WTC11 (cell line): Measurements from ENCODE around the gene LGALSL. TPM values are rescaled to one million over a fixed set of nuclear protein-coding genes. Genes with fewer than 3 reads are reported as not detected.

ENCODE experiments used
- ATAC-seq: fragments of 200-7000 bp; cut with Tn5 transposase; 2 replicates; pipeline ENCODE4 v1.10.0; 2021; ENCODE audit warnings: mild to moderate bottlenecking, moderate library complexity
- CTCF ChIA-PET: fragments of 300-600 bp; sonication (Branson Sonifier 250); formaldehyde crosslinking; loops from one replicate; lab custom pipeline; 2021; ENCODE audit warnings: antibody characterized with exemption; lab: Charles Lee
- POLR2A ChIA-PET: fragments of 350-600 bp; sonication (Branson Sonifier 250); formaldehyde crosslinking; loops from one replicate; lab custom pipeline; 2021; ENCODE audit warnings: antibody characterized with exemption; lab: Charles Lee
- DNase-seq: peaks from one replicate; pipeline ENCODE4 v3.0.0; 2021; ENCODE audit warnings: low spot score
- H3K27ac Mint-ChIP-seq: 2 replicates; pipeline ENCODE4 v1.8.0; 2021; ENCODE audit warnings: mixed read lengths
- H3K27me3 Mint-ChIP-seq: 2 replicates; pipeline ENCODE4 v1.8.0; 2021; ENCODE audit warnings: low read depth, mild to moderate bottlenecking, moderate library complexity, mixed read lengths
- H3K36me3 Mint-ChIP-seq: 2 replicates; pipeline ENCODE4 v1.8.0; 2021; ENCODE audit warnings: mixed read lengths
- H3K4me1 Mint-ChIP-seq: 2 replicates; pipeline ENCODE4 v1.8.0; 2022; ENCODE audit warnings: mixed read lengths
- H3K4me3 Mint-ChIP-seq: 2 replicates; pipeline ENCODE4 v1.8.0; 2021; ENCODE audit warnings: mild to moderate bottlenecking, moderate library complexity, mixed read lengths
- H3K9me3 Mint-ChIP-seq: 2 replicates; pipeline ENCODE4 v1.8.0; 2021; ENCODE audit warnings: mixed read lengths
- CTCF ChIP-seq: fragments of 200-600 bp; IDR thresholded peaks from 2 replicates; pipeline ENCODE4 v1.8.0; 2022; ENCODE audit warnings: antibody characterized with exemption
- ELF4 ChIP-seq: sonication (generic); formaldehyde crosslinking; IDR thresholded peaks from 2 replicates; pipeline ENCODE4 v1.8.1; 2022; ENCODE audit warnings: low read depth, mild to moderate bottlenecking, moderate library complexity, missing genetic modification reagents
- EMX1 ChIP-seq: fragments of 250-450 bp; sonication (Bioruptor Pico); IDR thresholded peaks from 2 replicates; pipeline ENCODE4 v1.8.0; 2021; ENCODE audit warnings: mild to moderate bottlenecking
- FOXP1 ChIP-seq: sonication (generic); formaldehyde crosslinking; IDR thresholded peaks from 2 replicates; pipeline ENCODE4 v1.8.0; 2022; ENCODE audit warnings: missing genetic modification reagents, mild to moderate bottlenecking, moderate library complexity, borderline replicate concordance
- MXD4 ChIP-seq: fragments of 250-450 bp; sonication (Bioruptor Pico); IDR thresholded peaks from 2 replicates; pipeline ENCODE4 v1.8.0; 2021; ENCODE audit warnings: mild to moderate bottlenecking, moderate library complexity, borderline replicate concordance
- OVOL2 ChIP-seq: fragments of 250-450 bp; sonication (Bioruptor Pico); IDR thresholded peaks from 2 replicates; pipeline ENCODE4 v1.9.0; 2021; ENCODE audit warnings: mild to moderate bottlenecking, borderline replicate concordance
- TCF7 ChIP-seq: sonication (generic); formaldehyde crosslinking; IDR thresholded peaks from 2 replicates; pipeline ENCODE4 v1.8.0; 2022; ENCODE audit warnings: mild to moderate bottlenecking, low read depth, missing genetic modification reagents, moderate library complexity
- USF1 ChIP-seq: sonication (generic); formaldehyde crosslinking; IDR thresholded peaks from 2 replicates; pipeline ENCODE4 v1.8.0; 2022; ENCODE audit warnings: mild to moderate bottlenecking, missing genetic modification reagents
- ZNF138 ChIP-seq: sonication (generic); formaldehyde crosslinking; conservative IDR thresholded peaks from 2 replicates; pipeline ENCODE4 v1.8.1; 2022; ENCODE audit warnings: mild to moderate bottlenecking, moderate library complexity, missing genetic modification reagents
- ZNF219 ChIP-seq: sonication (generic); formaldehyde crosslinking; IDR thresholded peaks from 2 replicates; pipeline ENCODE4 v1.8.0; 2023; ENCODE audit warnings: missing genetic modification reagents, mild to moderate bottlenecking, borderline replicate concordance
- ZNF396 ChIP-seq: fragments of 250-450 bp; sonication (Bioruptor Pico); IDR thresholded peaks from 2 replicates; pipeline ENCODE4 v1.8.0; 2021; ENCODE audit warnings: mild to moderate bottlenecking, moderate library complexity, borderline replicate concordance
- total RNA-seq: library from RNA; stranded (reverse); gene quantifications from 3 replicates; pipeline ENCODE4 v1.2.3, GENCODE V29; 2021
- TF ChIP-seq, protein P1 (sequence below): fragments of 250-450 bp; sonication (Bioruptor Pico); conservative IDR thresholded peaks from 2 replicates; pipeline ENCODE4 v1.9.0; 2021; ENCODE audit warnings: mild to moderate bottlenecking
- TF ChIP-seq, protein P2 (sequence below): sonication (generic); formaldehyde crosslinking; IDR thresholded peaks from 2 replicates; pipeline ENCODE4 v1.8.1; 2022; ENCODE audit warnings: low read depth, mild to moderate bottlenecking, moderate library complexity, missing genetic modification reagents, borderline replicate concordance
- TF ChIP-seq, protein P3 (sequence below): sonication (generic); formaldehyde crosslinking; IDR thresholded peaks from 2 replicates; pipeline ENCODE4 v1.8.1; 2023; ENCODE audit warnings: mild to moderate bottlenecking, missing genetic modification reagents, moderate library complexity
- TF ChIP-seq, protein P4 (sequence below): sonication (generic); formaldehyde crosslinking; IDR thresholded peaks from 2 replicates; pipeline ENCODE4 v1.8.0; 2023; ENCODE audit warnings: mild to moderate bottlenecking, missing genetic modification reagents
- TF ChIP-seq, protein P5 (sequence below): sonication (generic); formaldehyde crosslinking; IDR thresholded peaks from 2 replicates; pipeline ENCODE4 v1.8.0; 2023; ENCODE audit warnings: missing genetic modification reagents

LGALSL gene
- total RNA-seq, 1 experiment from 2014 or later = 21.0 TPM

- TF ChIP-seq ELF4 (CRISPR knock-in tag) = no peak
- TF ChIP-seq, protein P1, sequence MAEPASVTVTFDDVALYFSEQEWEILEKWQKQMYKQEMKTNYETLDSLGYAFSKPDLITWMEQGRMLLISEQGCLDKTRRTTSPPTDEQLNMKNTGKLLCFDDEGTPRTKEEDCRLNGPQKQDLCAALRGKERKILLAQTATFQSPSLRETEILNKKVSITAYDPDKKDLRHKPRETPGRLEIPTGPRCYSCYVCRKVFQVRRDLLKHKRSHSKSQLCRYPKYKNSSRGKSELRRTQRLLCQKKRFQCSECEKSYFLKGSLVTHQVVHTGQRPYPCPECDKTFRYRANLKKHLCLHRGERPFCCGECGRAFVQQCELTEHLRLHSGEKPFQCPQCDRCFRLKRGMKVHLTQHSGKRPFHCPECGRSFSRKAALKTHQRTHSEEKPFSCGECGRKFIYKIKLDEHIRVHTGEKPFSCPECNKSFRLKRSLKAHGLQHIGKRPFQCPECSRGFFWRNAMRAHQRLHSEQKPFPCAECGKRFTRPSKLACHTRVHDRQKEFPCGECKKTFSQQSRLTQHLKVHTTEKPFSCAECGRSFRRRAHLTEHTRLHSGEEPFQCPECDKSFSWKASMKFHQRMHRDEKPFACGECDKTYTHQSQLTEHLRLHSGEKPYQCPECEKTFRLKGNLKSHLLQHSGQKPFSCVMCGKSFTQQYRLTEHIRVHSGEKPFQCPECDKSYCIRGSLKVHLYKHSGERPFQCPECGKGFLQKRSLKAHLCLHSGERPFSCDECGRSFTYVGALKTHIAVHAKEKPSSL (CRISPR knock-in tag) = no peak
- TF ChIP-seq EMX1 (CRISPR knock-in tag) = no peak
- TF ChIP-seq OVOL2 = no peak
- TF ChIP-seq TCF7 = no peak
- TF ChIP-seq FOXP1 = no peak
- TF ChIP-seq, protein P2, sequence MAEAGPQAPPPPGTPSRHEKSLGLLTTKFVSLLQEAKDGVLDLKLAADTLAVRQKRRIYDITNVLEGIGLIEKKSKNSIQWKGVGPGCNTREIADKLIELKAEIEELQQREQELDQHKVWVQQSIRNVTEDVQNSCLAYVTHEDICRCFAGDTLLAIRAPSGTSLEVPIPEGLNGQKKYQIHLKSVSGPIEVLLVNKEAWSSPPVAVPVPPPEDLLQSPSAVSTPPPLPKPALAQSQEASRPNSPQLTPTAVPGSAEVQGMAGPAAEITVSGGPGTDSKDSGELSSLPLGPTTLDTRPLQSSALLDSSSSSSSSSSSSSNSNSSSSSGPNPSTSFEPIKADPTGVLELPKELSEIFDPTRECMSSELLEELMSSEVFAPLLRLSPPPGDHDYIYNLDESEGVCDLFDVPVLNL = no peak
- no peak for TF ChIP-seq ZNF219 (CRISPR knock-in tag)
- no peak for TF ChIP-seq USF1 (CRISPR knock-in tag)
- no peak for TF ChIP-seq CTCF
- no peak for TF ChIP-seq ZNF138 (CRISPR knock-in tag)
- TF ChIP-seq, protein P3, sequence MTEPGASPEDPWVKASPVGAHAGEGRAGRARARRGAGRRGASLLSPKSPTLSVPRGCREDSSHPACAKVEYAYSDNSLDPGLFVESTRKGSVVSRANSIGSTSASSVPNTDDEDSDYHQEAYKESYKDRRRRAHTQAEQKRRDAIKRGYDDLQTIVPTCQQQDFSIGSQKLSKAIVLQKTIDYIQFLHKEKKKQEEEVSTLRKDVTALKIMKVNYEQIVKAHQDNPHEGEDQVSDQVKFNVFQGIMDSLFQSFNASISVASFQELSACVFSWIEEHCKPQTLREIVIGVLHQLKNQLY = no peak
- TF ChIP-seq, protein P4, sequence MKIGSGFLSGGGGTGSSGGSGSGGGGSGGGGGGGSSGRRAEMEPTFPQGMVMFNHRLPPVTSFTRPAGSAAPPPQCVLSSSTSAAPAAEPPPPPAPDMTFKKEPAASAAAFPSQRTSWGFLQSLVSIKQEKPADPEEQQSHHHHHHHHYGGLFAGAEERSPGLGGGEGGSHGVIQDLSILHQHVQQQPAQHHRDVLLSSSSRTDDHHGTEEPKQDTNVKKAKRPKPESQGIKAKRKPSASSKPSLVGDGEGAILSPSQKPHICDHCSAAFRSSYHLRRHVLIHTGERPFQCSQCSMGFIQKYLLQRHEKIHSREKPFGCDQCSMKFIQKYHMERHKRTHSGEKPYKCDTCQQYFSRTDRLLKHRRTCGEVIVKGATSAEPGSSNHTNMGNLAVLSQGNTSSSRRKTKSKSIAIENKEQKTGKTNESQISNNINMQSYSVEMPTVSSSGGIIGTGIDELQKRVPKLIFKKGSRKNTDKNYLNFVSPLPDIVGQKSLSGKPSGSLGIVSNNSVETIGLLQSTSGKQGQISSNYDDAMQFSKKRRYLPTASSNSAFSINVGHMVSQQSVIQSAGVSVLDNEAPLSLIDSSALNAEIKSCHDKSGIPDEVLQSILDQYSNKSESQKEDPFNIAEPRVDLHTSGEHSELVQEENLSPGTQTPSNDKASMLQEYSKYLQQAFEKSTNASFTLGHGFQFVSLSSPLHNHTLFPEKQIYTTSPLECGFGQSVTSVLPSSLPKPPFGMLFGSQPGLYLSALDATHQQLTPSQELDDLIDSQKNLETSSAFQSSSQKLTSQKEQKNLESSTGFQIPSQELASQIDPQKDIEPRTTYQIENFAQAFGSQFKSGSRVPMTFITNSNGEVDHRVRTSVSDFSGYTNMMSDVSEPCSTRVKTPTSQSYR (CRISPR knock-in tag) = no peak
- TF ChIP-seq MXD4 (CRISPR knock-in tag) = no peak
- TF ChIP-seq, protein P5, sequence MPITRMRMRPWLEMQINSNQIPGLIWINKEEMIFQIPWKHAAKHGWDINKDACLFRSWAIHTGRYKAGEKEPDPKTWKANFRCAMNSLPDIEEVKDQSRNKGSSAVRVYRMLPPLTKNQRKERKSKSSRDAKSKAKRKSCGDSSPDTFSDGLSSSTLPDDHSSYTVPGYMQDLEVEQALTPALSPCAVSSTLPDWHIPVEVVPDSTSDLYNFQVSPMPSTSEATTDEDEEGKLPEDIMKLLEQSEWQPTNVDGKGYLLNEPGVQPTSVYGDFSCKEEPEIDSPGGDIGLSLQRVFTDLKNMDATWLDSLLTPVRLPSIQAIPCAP (CRISPR knock-in tag) = no peak
- no peak for TF ChIP-seq ZNF396 (CRISPR knock-in tag)
- TF ChIP-seq, all 79 proteins: peak for 0
- no peak overlapping the region for H3K4me3 Mint-ChIP-seq
- H3K27ac Mint-ChIP-seq = no peak overlapping the region
- H3K36me3 Mint-ChIP-seq = no peaks in the 10 kb centered on the region
- POLR2A ChIA-PET = no interaction called here
- no peaks in the 10 kb centered on the region for H3K9me3 Mint-ChIP-seq
- peaks cover 25% of the 10 kb centered on the region for H3K4me1 Mint-ChIP-seq
- H3K27me3 Mint-ChIP-seq = no peaks in the 10 kb centered on the region; the same call in 1 of the 2 replicates
- CTCF ChIA-PET = interaction anchor here (0.6 to 3.8 kb wide), 4 partner anchors 21 to 417 kb away, joined by 3 to 15 read pairs (median 4); no protein-coding TSS in a partner anchor
- ATAC-seq = no peak
- no peak for DNase-seq
Observed at GRCh38 chr2:64467096-64467843, 13.3 kb downstream of the LGALSL start.
